Transverse colon (tissue), 4 donors: ENCODE data around the gene GABARAP. TPM values are rescaled to one million over a fixed set of nuclear protein-coding genes. Genes with fewer than 3 reads are reported as not detected.
A peak's percentile ranks its signal among the peaks of the same experiment; 100 is the strongest.

Experiments used
- DNase-seq: peaks from one replicate; pipeline ENCODE4 v3.0.0-alpha.2; 2019
- H3K27ac ChIP-seq, 4 donors: fragments of 200-600 bp; sonication (generic); 2 replicates each; pipeline ENCODE4 v1.5.1; 2016 to 2018; ENCODE audit warnings: inconsistent platforms in 4 of 4
- H3K27me3 ChIP-seq: fragments of 200-600 bp; sonication (generic); 2 replicates; pipeline ENCODE4 v1.5.1; 2017; ENCODE audit warnings: inconsistent platforms
- H3K36me3 ChIP-seq, 4 donors: fragments of 200-600 bp; sonication (generic); 2 replicates each; pipeline ENCODE4 v1.5.1; 2017 to 2019; ENCODE audit warnings: inconsistent platforms in 4 of 4
- H3K4me1 ChIP-seq, 4 donors: fragments of 200-600 bp; sonication (generic); 2 replicates each; pipeline ENCODE4 v1.5.1; 2017 to 2020; ENCODE audit warnings: inconsistent platforms in 4 of 4
- H3K4me3 ChIP-seq, 4 donors: fragments of 200-600 bp; sonication (generic); 1 replicate in 1 of 4; 2 replicates in 3 of 4; pipeline versions ENCODE4 v1.5.1 to v1.6.1; 2017 to 2019; ENCODE audit warnings: inconsistent platforms in 4 of 4
- H3K9me3 ChIP-seq, 2 donors: fragments of 200-600 bp; sonication (generic); 2 replicates each; pipeline ENCODE4 v1.5.1; 2017 to 2019; ENCODE audit warnings: inconsistent platforms in 2 of 2
- EP300 ChIP-seq: sonication (generic); formaldehyde crosslinking; IDR thresholded peaks from one replicate; pipeline ENCODE4 v1.6.1; 2017; ENCODE audit warnings: antibody characterized with exemption, low read depth
- POLR2A ChIP-seq: fragments of 450-650 bp; IDR thresholded peaks from one replicate; pipeline ENCODE4 v1.6.1; 2016; ENCODE audit warnings: antibody characterized with exemption, mild to moderate bottlenecking, moderate library complexity
- POLR2AphosphoS5 ChIP-seq, 3 donors: sonication (generic); formaldehyde crosslinking; IDR thresholded peaks; one replicate each; pipeline ENCODE4 v1.6.1; 2016; ENCODE audit warnings: antibody characterized with exemption in 3 of 3
- WGBS, 2 donors: methylation state at CpG; one replicate each; pipeline ENCODE4 v1.1.5; 2018; ENCODE audit warnings: low coverage in 1 of 2; 5-methylcytosine and 5-hydroxymethylcytosine counted together
- in situ Hi-C, 4 donors: fragments of 200-750 bp; cut with MboI; loops; one replicate each; pipeline versions ENCODE4 v1.15.0 to v1.15.1; 2017; ENCODE audit warnings: low sequenced_read_pairs in 3 of 4, low pct_ligation_motif_present in 1 of 4, low pct_unique_long_range_greater_than_20kb in 1 of 4
- intact Hi-C: fragments of 100-400 bp; cut with DNase I; formaldehyde crosslinking; loops from one replicate; pipeline ENCODE4 v1.15.1; 2023; ENCODE audit warnings: low total_unique reads
- total RNA-seq, 4 donors: library from RNA; depleted of rRNA; stranded (reverse); fragments of >200 nt; gene quantifications; one replicate each; pipeline ENCODE4 v1.1.0, GENCODE V29; 2016
- TF ChIP-seq, protein P1 (sequence below), 5 experiments: fragments of 200-600 bp in 3 of 5; fragments of 450-650 bp in 2 of 5; sonication (generic) in 3 of 5; IDR thresholded peaks; 1 replicate in 2 of 5; 2 replicates in 3 of 5; pipeline ENCODE4 v1.5.1; 2016 to 2017; ENCODE audit warnings: antibody characterized with exemption in 5 of 5, inconsistent platforms in 3 of 5, mild to moderate bottlenecking in 2 of 5, moderate library complexity in 1 of 5

GABARAP gene
- total RNA-seq, 4 donors from 2014 or later: 209 to 479 (median 394) TPM

DNA sequence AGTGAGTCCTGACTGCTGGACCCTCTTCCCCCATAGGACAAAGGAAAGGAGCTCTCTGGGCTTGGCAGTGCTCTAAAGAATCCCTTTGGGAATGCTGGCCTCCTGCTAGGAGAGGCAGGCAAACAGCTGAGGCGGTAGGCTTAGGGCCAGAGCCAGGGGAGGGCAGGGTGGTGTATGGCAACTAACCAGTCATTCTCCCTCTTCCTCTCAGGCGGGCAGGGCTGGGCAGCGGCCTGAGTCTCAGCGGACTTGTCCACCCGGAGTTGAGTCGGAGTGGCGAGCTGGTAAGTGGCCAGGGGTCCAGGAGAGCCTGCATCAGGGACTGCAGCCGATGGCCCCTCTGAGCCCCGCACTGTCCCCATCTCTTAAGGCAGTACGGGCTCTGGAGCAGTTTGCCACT lies 18.1 kb downstream of the GABARAP start:
- no peak overlapping the region for H3K4me3 ChIP-seq
- intact Hi-C loops (no loop called here), in situ Hi-C loops (no loop called here)
- no peak for DNase-seq
- TF ChIP-seq, protein P1, sequence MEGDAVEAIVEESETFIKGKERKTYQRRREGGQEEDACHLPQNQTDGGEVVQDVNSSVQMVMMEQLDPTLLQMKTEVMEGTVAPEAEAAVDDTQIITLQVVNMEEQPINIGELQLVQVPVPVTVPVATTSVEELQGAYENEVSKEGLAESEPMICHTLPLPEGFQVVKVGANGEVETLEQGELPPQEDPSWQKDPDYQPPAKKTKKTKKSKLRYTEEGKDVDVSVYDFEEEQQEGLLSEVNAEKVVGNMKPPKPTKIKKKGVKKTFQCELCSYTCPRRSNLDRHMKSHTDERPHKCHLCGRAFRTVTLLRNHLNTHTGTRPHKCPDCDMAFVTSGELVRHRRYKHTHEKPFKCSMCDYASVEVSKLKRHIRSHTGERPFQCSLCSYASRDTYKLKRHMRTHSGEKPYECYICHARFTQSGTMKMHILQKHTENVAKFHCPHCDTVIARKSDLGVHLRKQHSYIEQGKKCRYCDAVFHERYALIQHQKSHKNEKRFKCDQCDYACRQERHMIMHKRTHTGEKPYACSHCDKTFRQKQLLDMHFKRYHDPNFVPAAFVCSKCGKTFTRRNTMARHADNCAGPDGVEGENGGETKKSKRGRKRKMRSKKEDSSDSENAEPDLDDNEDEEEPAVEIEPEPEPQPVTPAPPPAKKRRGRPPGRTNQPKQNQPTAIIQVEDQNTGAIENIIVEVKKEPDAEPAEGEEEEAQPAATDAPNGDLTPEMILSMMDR (IDR thresholded peaks at IDR 0.05): no peak
- TF ChIP-seq POLR2AphosphoS5 (IDR thresholded peaks at IDR 0.05): peak in 1 of 3 donors; percentile 6
- no peaks in the 10 kb centered on the region for H3K27me3 ChIP-seq
- H3K4me1 ChIP-seq: peaks cover 12 to 21% (median 20%) of the 10 kb centered on the region in 4 donors
- H3K27ac ChIP-seq: no peak overlapping the region
- 90% methylated on average over 10 of the region's 10 CpGs; no CpG with 5 or more reads in 1 of the 2 donors for WGBS, 2 donors
- H3K9me3 ChIP-seq: no peaks in the 10 kb centered on the region
- H3K36me3 ChIP-seq: peaks cover 0 to 33% (median 7%) of the 10 kb centered on the region in 4 donors

- Histone ChIP-seq H3K4me3 (no peak overlapping the region), H3K27ac (no peak overlapping the region), H3K27me3 (no peaks in the 10 kb centered on the region), H3K36me3 (peaks cover 0 to 25% (median 4%) of the 10 kb centered on the region in 4 donors), H3K9me3 (no peaks in the 10 kb centered on the region), H3K4me1 (peaks cover 15 to 29% (median 26%) of the 10 kb centered on the region in 4 donors)
- no peak for DNase-seq
- TF ChIP-seq POLR2A (no peak), EP300 (no peak), POLR2AphosphoS5 (IDR thresholded peaks at IDR 0.05) (no peak)
- TF ChIP-seq, protein P1 (IDR thresholded peaks at IDR 0.05): no peak
- in situ Hi-C loops (no loop called here), intact Hi-C loops (no loop called here)
- 96% methylated on average over 4 of the region's 4 CpGs; no CpG with 5 or more reads in 1 of the 2 donors for WGBS, 2 donors
Observed at GRCh38 chr17:7223375-7223774, 18.9 kb downstream of the GABARAP start.

DNA sequence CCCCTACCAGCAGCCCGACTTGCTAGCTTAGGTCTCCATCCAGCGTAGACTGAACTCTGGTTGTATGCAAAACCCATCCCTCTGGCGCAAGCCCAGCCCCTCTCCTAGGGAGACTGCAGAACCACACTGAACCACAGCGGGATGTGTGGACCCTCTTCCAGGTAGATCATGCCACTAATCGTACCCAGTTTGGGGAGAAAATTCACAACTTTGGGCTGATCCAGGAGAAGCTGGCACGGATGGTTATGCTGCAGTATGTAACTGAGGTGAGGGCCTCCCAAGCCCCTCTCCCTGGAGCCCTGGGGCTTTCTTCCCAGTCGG lies 19.3 kb downstream of the GABARAP start:
- intact Hi-C loops (no loop called here), in situ Hi-C loops (no loop called here)
- peaks cover 19 to 33% (median 31%) of the 10 kb centered on the region in 4 donors for H3K4me1 ChIP-seq
- peaks cover 0 to 22% (median 4%) of the 10 kb centered on the region in 4 donors for H3K36me3 ChIP-seq
- H3K9me3 ChIP-seq: no peaks in the 10 kb centered on the region
- H3K27ac ChIP-seq: no peak overlapping the region
- no peaks in the 10 kb centered on the region for H3K27me3 ChIP-seq
- 68% methylated on average over 7 of the region's 7 CpGs; no CpG with 5 or more reads in 1 of the 2 donors for WGBS, 2 donors
- DNase-seq: no peak
- H3K4me3 ChIP-seq: no peak overlapping the region
- TF ChIP-seq POLR2AphosphoS5 (IDR thresholded peaks at IDR 0.05) (no peak), POLR2A (no peak), EP300 (no peak)
- TF ChIP-seq, protein P1 (IDR thresholded peaks at IDR 0.05): no peak

GRCh38 chr17:7222093-7222971 lies 19.9 kb downstream of the GABARAP start:
- Histone ChIP-seq H3K27ac (peak overlapping the region in 2 of 4 donors; percentile 100), H3K4me1 (peaks cover 24 to 38% (median 35%) of the 10 kb centered on the region in 4 donors), H3K36me3 (peaks cover 0 to 20% (median 4%) of the 10 kb centered on the region in 4 donors), H3K27me3 (no peaks in the 10 kb centered on the region), H3K4me3 (no peak overlapping the region), H3K9me3 (no peaks in the 10 kb centered on the region)
- WGBS, 2 donors: 79 to 90% methylated on average over 2 to 15 of the region's 15 CpGs
- in situ Hi-C loops (no loop called here), intact Hi-C loops (no loop called here)
- TF ChIP-seq, protein P1 (IDR thresholded peaks at IDR 0.05): no peak
- TF ChIP-seq POLR2A: no peak
- TF ChIP-seq POLR2AphosphoS5 (IDR thresholded peaks at IDR 0.05): no peak
- TF ChIP-seq EP300: no peak
- DNase-seq: no peak
